HG03439 (cell line): ENCODE data around the gene GFOD2.

ENCODE experiments used
- ATAC-seq: cut with Tn5 transposase; IDR thresholded peaks from one replicate; pipeline ENCODE4 v1.9.1; 2021; ENCODE audit warnings: mild to moderate bottlenecking, moderate library complexity; ENCODE audit not compliant: unreplicated experiment

GFOD2 gene

DNA sequence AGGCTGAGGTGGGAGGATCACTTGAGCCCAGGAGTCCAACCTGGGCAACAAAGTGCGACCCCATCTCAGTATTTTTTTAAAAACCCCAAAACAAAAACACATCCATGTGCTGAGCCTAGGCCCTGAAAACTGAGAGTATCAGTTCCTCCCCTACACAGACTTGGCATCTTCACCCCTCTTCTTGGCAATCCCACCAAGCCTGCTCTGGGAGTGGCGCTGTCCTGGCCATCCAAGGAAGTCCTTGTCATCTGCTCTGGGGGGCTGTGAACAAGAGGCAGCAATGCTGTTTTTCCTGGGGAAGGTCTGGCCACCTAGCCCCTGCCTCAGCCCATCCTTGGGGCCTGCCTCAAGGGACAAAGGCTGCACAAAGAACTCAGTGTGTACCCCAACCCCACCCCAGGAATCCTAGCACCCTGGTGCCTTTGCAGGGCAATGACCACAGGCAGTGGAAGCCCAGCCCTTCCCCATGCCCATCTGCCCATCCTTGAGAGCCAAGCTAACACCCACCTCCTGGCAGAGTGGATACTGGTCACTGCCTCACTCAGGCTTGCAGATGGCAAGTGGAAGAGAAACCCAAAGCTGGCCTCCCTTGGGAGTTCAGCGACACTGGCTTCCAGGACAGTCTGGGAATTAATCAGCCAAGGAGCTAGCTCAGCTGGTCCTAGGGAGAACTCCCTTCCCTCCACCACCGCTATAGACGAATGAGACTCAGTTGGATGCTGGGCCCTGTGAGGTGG is 14.8 kb upstream of the GFOD2 start:
- ATAC-seq = no peak

DNA sequence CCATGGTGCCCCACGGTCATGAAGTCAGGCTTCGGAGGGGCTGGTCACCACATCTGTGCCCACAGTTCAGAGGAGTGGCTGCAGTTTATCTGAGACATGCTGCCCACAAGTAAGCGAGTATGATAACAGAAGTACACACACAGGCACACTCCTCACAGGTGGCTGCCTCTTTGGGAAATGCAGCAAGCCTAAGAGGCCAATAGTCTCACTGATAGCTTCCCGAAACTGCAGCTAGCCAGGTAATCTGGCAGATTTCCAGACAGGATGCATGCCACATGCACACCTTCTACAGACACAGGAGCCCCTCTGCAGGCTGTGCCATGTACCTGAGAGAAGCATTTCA is 12.6 kb upstream of the GFOD2 start:
- ATAC-seq = no peak

- ATAC-seq = no peak
Observed at GRCh38 chr16:67731071-67731752, 12.1 kb upstream of the GFOD2 start.

DNA sequence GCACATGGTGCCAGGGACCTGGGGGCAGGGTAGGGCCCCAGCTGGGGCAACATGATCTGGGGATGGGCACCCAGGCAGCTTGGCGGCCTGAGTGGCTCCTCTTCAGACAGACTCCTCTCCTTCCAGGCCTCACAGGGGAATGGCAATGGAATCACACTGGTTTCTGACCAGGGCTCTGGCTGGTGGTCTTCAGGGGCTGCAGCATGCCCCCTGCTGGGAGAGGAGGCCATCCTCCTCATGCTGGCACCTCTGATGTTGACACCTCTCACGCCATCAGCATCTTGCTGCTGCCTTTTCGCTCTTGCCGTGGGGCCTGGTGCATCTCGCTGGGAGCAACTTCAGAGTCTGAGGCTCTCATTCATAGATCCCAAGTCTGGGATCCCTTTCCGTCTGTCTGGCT is 11.2 kb upstream of the GFOD2 start:
- ATAC-seq = no peak

DNA sequence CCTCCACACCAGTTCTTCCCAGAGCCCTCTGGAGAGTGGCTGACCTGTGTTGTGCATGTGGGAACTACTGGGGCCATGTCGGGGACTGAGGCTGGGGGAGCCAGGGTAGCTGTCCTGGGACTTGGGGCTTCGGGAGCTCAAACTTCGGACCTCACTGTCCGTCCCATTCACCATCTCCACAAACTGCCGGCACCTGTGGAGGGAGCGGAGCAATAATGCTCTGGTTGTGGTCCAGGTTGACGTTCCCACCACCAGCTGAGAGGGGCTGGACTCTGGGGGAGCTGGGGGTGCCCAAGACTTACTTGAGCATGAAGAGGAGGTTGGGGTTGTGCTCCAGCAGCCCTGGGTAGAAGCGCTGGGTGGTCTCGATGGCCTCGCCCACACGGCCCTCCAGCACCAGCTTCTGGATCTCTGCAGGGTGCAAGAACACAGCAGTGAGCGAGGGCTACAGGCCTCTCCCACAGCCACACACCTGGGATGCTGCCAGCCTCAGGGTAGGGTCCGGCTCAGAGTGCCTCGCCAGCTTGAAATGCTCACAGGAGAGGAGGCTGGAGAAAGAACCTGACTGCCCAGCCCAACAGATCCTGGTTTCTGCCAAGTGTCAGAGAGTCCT is 10.6 kb upstream of the GFOD2 start:
- ATAC-seq = no peak

DNA sequence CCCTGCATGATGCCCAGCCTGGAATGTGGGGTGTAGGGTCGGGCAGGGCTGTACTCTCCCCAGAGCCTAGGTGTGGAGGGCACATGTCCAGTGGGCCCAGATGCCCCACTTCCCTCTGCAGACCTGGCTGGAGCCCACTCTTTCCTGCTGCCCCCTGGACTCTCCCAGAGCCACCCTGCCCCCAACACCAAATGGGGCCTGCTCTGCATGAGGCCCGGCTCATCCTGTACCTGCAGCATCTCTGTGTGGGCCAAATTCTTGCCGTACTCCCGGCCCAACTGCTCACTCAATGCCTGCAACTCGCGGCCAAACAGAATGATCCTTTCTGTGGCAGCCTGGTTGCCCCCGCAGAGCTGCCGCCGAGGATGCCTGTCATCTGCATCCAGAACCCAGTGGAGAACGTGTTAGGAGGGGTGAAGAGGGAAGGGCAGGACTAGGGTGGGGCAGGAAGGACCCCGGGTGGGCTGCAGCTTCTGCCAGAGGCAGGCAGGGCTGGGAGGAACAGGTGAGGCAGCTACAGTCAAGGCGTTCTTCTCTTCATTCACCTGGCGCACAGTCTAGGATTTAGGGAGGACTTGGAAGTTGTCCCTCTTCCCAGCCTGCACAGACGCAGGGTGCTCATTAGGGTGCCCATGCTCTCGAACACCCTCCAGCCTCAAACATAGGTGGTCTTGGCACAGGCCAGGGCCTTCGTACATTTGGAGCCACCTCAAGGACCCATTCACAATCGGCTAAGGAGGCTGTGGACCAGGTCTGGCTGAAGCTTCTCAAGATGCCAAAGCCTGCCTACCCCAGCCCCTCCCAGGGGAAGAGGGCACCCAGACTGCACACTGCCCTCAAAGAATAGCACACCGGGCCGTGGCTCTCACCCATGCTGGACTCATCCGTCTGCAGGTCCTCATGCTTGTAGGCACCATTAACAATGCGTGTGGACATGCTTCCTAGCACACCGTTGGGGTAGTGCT is 8.7 kb upstream of the GFOD2 start:
- no peak for ATAC-seq

GRCh38 chr16:67726106-67727034 is 7.3 kb upstream of the GFOD2 start:
- ATAC-seq = no peak

DNA sequence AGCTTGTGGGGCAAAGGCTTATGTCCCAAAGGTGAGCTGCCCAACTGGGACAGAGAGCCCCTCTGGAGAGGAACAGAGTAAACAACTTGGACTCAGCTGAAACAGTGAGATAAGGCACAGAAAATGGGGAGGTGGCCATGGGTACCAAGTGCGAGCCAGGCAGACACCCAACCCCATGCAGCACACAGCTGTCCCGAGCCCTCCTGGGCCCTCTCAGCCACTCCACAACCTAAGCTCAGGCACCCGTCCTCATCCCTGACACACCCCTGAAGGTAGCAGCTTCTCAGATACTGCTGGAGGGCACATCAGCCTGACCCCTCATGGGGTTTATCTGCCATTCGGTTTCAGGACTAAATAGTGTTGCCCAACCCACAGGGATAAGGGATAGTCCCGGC is 4.8 kb upstream of the GFOD2 start:
- ATAC-seq = no peak

DNA sequence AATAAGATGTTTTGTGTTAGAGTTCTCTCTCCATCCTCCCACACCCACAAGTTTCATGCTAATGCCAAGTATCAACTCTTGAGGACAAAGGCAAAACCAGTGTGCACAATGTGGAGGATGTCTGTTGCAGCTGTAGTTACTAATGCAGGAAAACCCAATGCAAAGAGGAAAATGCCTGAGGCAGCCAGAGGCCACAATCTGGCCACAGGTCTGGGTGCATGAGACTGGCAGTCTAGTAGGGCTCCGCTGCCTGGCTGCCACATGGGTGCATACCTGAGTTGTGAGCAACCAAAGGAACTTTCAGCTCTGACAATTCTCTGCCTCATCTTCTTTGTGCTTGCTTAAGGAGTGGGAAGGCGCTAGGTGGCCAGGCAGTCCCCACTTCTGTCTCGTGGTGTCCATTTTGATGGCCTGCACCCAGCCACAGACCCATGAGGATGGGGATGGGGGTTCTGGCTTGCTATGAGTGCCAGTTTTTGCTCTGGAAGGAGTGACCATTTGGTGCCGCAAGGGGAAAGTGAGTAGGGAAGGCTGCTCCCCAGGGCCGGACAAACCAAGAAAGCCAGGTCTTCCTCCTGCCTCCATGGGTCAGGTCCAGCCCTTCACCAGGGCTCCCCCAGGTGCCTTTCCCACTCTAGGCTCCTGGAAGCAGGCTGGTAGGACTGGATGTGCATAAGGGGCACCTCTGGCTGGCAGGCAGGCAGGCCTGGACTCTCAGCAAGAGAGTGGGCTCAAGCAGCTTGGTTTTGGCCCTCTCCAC is 4.2 kb upstream of the GFOD2 start:
- ATAC-seq = no peak

DNA sequence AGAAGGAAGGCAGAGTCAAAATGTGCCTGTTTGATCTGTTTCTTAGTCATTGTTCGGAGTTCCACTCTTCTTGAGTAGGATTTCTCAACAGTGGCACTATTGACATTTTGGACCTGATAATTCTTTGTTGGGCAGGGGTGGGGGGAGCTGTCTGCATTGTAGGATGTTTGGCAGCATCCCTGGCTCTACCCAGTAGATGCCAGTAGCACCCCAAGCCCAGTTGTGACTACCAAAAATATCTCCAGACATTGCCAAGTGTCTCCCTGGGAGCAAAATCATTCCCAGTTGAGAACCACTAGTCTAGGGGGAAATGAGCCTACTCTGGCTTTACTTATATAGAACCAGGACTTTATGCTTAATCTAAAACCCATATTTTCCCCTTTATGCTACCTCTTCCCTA is 1.1 kb upstream of the GFOD2 start:
- ATAC-seq = no peak

DNA sequence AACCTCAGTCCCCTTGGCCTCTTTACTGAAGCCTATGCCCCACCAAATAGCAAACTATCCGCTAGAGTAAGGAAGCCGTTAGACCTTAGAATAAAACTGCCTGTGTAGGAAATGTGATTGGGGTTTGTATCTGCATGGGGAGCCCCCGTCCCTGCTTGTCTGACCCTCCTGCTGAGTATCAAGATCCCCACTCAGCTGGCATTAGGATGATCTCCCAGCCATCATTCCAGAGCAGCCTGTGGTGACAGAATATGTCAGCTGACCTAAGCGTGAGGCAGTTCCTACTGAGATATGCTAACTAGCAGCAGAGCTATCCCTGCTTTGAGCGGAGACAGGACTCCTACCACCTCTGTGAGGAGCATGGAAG is 645 bp upstream of the GFOD2 start:
- peak; percentile 24 for ATAC-seq

DNA sequence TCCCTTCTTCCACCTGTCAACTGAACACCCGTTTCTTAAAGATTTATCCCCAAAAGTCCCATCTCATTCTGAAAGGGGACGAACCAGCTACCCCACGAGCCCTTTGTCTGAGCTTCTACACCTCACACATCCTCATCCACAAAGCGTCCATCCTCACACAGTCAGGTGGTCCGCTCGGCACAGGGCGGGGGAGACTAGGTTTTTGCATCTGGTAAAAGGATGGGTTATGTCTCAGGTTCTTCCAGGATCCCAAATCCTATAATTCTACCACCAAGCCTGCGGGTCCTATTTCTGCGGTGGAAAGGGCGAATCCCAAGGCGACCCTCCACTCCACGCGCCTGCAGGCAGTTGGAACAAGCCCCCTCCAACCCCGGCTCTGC is 458 bp downstream of the GFOD2 start:
- ATAC-seq = peak; percentile 10

GRCh38 chr16:67716097-67716496 is 3.0 kb downstream of the GFOD2 start:
- no peak for ATAC-seq

DNA sequence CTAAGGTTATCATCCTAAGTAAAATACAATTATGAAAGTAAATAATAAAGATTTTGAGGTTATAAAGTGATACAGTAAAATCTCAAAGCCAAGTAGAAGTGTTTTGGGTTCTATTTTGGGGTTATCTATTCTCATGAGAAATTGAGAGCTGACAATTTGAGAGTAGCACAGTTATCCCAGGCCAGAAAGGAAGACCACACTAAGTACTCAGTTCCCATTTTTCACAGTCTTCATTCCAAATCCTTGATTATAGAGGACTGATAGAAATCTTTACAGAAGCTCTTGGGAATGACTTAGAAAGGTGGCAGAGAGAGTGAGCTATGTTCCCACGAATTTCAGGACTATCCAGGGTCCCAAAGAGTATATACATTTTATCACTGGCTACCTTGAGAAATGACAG is 4.6 kb downstream of the GFOD2 start:
- no peak for ATAC-seq

GRCh38 chr16:67713647-67714273 is 5.4 kb downstream of the GFOD2 start:
- ATAC-seq = no peak

DNA sequence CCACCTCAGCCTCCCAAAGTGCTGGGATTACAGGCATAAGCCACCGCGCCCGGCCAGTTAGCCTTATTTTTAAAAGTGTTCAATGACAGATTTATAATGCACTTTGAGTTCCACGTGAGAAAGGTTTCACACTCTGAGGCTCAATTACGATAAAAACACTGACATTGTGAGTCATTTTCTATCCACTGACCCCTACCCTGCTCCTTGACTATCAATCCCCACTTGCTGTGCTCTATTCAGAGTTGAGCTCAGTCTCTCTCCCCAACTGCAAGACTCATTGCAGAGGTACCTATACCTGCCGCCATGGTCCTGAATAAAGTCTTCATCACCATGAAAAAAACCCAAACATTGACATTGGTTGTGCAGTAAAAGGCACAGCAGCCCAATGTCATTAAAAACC is 8.5 kb downstream of the GFOD2 start:
- no peak for ATAC-seq

GRCh38 chr16:67709050-67709449 is 10.1 kb downstream of the GFOD2 start:
- no peak for ATAC-seq

- ATAC-seq = no peak
Observed at GRCh38 chr16:67708368-67708771, 10.7 kb downstream of the GFOD2 start.

GRCh38 chr16:67707790-67708189 is 11.3 kb downstream of the GFOD2 start:
- ATAC-seq = no peak
